GM21737 (cell line): ENCODE data around the gene TMEM208.

ENCODE experiments used
- ATAC-seq: cut with Tn5 transposase; IDR thresholded peaks from one replicate; pipeline ENCODE4 v1.9.1; 2021; ENCODE audit warnings: mild to moderate bottlenecking, moderate library complexity; ENCODE audit not compliant: unreplicated experiment

Gene TMEM208

DNA sequence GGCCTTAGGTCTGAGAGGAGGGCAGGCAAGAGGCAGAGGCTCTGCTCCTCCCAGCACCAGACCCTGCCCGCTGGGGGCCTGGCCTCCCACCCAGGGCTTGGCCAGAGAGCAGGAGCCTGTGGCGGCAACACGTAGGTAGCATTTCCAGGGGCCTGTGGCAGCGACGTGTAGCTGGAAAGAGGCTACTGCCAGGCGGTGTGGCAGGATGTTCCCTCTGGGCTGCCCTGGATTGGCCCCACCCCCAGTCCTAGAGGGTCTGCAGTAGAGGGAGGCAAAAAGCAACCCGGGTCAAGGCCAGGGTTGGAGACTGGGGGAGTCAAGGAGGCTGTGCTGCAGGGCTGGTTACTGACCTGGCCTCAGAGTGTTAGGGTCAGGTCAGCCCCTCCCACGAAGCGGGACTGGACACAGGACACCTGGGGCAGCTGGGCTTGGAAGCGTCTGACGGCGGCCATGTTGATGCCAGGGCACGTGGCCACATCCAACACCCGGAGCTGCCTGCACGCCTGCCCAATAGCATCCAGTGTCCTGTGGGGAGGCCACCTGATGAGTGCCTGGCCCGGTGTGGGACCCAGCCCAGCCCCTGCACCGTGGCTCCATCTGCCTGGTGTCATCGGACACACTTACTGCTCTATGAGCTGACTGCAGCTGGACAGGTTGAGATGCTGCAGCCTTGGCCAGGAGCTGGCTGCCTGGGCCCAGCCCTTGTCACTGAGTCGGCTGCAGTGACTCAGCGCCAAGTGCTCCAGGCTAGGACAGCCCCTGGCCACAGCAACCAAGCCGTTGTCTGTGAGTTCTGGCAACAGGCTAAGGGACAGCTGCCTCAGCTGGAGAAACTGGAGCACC, 19.5 kb upstream of the TMEM208 start:
- ATAC-seq = no peak

DNA sequence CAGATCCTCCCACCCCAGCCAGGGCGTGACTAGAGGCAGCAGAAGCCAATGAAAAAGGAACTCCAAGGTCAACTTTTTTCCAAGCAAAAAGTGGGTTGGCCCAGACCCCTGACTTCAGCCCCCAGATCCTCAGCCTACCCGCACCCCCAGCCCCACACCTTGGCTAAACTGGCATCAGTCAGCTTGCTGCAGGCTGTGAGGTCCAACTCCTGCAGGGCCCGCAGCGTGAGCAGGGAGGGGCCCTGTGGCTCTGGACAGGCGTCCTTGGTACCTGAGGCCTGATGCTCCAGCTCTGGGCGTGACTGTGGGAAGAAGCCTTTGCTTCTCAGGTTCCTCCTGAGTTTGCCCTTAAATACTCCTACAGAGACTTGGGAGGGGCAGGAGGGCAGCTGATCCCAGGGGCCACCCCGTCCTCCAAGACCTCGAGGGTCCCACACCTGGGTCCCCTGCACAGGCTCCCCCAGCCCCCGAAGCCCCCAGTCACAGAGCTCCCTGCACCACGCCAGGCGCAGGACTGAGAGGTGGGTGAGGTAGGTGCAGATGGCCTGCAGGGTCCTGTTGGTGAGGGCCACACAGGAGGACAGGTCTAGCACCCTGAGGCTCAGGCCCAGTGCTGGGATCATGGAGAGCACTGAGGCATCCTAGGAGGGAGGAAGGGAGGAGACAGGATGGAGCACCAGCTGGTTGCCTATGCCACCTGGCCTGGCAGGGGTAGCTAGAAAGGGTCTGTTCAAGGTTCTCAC, 18.6 kb upstream of the TMEM208 start:
- no peak for ATAC-seq

DNA sequence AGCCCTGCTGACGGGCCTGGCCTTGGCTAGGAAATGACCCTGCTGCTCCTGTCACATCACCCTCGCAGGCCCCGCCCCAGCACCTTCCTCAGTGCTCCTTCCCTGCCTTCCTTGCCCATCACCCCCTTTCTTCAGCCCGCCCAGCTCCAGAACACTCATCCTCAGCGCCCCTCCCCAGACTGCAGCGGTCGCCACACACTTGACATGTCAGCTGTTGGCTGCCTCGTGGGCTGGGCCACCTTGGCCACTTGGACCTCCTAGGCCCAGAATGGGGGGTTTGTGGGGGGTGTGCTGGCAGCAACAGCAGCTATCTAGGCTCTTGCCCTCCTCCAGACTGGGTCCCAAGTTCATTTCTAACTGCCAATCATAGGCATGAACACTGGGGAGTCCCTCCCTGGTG, 17.4 kb upstream of the TMEM208 start:
- no peak for ATAC-seq

DNA sequence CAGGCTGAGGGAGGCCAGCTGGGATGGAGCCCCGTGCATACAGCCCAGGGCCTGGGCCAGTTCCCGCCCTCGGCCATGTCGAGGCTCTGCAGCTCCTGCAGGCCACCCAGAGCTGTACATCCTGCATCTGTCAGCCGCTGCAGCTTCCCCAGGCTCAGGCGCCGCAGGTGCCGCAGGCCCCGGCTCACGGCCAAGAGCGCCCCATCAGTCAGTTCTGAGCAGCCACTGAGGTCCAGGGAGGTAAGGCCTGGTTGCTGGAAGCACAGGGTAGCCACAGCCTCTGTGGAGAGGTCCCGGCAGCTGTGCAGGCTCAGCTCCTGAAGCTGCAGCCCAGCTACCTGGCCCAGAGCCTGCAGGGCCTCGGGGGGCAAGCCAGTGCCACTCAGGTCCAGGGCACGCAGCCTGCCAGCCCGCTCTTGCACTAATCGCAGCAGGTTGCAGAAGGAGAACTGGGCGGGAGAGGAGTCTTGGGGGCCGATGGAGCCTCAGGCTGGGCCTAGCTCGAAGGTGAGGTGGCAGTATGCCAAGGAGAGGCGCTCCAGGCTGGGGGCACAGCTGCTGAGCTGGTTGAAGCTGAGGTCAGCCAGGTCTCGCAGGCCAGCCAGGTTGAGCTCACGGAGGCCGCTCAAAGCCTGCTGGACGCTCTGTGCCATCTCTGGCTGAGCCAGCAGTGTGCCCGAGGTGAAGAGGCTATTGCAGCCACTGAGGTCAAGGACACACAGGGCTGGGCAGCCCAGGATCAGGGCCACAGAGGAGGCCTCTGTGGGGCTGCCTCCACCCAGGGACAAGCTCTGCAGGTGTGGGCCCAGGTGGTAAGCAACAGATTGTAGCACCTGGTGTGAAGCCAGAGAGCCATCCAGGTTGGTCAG, 16.6 kb upstream of the TMEM208 start:
- no peak for ATAC-seq

DNA sequence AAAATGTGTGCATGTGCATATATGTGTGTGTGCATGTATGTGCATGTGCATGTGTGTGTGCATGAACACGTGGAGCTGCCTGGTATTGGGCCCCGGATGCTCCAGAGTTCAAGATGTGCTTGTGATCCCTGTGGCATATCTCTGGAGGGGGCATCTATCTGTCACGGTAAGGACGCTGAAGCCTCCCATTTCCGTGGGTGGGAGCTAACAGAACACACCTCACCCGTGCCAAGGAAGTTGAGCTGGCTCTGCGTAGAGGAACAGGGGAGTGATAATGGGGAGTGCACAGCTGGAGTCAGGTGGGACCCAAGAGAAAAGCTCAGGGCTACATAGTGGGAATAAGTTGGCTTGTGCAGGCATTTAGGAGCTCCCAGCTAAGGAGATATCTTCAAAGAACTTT, 15.3 kb upstream of the TMEM208 start:
- ATAC-seq = no peak

DNA sequence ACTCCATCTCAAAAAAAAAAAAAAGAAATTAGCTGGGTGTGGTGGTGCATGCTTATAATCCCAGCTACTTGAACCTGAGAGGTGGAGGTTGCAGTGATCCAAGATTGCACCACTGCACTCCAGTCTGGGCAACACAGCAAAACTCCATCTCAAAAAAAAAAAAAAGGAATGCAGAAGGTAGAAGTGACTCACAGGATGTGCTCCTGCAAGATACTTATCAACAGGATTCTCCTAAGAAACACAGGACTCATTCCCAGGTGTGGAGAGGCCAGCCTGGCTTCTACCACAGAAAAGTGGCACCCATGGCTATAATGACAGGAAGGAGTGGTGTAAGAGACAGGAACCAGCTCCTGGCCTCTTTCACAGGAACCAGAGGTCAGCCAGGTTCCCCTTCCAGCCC, 14.2 kb upstream of the TMEM208 start:
- no peak for ATAC-seq

DNA sequence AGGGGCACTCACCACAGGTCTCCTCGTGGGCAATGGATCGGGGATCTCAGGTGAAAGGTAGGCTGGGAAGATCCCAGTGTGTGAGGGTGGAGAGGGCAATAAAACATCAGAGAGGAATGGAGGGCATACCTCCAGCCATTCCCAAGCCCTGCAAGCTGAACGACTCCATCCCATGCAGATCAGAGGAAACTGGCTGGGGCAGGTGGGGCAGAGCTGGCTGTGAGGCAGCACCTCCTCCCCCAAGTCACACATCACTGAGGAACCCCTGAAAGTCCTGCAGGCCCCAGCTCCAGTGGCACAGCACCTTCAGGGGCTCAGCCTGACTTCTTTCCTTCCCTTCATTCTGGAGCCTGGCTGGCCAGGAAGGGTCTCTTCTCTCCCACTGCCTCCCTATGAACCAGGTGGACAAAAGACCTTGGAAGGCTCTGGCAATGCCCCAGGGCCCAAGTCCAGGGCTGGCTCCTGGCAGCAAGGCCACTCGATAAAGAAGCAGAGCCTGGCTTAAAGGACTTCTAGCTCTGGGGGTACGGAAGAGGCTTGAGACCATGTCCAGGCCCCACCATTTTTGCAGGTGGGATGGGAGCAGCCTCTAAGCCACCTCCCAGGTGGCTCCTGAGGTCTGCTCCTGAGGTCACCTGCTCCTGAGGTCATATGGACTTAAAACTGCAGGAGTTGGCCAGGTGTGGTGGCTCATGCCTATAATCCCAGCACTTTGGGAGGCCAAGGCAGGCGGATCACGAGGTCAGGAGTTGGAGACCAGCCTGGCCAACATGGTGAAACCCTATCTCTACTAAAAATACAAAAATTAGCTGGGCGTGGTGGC, 13.5 kb upstream of the TMEM208 start:
- no peak for ATAC-seq

DNA sequence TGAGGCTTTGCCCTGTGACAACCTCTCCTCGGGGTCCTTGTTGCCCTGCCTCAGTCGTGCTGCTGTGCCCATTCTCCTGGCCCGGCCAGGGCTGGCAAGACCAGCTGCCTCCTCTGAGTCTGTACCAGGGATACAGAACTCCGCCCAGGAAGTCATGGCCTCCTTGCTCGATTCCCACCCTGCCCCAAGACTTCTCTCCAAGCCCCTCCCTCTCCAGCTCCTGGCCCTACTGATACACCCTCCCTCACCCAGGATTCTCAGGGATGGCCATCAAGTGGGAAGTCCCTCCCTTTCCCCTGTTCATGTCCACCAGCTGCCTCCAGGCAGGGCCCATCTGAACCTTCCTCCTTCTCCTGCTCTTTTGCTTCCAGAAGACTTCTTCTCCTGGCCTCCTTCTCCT, 11.2 kb upstream of the TMEM208 start:
- ATAC-seq = no peak

DNA sequence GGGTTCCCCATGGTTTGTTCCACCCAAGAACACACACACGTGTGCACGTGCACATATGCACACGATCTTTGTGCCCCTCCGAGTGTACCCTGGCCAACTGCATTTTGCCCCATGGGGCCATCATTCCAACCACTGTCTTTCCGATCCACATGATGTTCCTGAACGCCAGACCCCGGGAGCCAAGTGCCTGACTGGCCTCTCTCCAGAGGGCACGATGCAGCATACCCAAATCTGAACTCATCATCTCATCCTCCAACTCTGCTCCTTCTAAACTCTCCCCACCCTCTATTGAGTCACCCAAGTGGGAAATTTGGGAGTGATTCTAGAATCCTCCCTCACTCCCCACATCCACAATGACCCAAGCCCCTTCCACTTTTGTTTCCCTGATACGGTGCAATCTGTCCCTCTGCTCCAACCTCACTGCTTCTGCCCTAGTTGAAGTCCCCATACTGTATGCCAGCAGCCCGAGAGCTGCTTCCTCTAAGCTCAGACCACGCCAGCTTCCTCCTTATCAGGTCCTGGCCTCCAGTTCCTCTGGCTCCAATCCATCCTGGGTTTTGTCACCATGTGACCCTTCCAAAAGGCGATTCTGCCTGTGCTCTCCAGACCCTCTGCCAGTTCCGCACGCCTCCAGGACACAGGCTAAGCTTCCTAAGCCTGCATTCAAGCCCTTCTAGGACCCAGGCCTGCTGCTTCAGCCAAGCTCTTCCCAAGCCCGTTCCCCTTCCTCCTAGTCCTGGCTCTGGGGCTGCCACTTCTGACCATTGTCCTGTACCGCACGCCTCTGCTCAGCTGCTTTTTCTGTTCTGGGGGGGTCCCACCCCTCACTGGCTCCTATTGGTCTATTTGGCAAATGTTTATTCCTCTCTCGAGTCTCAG, 10.1 kb upstream of the TMEM208 start:
- no peak for ATAC-seq

DNA sequence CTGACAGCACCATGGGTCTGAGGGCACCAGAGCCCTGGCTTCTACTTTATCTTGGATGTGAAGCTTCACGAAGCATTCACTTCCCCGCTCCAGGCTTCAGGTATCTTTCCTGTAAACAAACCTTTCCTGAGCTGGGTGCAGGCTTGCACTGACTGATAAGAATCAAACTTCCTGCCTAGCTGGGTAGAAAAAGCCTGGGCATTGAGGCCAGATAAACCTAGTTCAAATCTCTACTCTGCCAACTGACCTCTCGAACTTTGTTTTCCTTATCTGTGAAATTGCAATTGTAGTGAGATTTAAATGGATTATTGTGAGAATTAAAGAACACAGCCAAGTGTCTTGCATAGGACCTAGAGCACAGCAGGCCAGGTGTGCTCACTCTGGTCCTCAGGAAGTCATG, 2.9 kb upstream of the TMEM208 start:
- no peak for ATAC-seq

DNA sequence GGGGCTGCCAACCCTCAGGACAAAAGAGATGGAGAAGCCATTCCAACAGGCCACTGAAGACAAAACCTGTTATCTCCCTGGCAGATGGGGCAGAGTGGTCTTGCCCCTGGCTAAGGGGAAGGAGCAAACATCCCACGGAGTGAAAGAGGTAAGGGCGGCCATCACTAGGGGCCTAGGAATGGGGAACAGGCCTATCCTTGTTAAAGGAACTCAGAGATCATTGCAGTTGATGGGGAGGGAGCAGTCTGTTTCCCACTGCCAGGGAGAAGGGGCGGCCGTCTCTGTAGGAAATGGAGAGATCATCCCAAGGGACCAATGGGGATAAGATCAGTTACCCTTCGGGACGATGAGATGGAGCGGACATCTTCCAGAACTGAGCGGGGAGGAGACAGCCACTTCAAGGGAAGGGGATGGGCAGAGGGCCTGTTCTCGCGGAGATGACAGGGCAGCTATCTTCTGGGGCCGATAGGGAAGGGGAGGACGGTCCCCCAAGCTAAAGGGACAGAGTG, 581 bp upstream of the TMEM208 start:
- no peak for ATAC-seq

DNA sequence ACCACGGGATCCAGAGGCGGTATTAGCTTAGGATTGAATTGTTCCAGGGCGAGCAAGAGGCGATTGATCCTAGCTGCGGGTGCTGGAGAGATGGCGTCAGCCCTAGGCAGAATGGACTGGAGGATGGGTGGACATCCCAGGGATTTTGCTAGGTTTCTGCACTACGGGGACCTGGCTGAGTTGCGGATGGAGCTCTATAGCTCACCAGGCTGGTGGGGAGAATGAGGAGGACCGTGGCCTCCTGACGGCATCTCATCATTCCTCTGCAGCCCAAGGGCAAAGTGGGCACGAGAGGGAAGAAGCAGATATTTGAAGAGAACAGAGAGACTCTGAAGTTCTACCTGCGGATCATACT, 614 bp downstream of the TMEM208 start:
- ATAC-seq = no peak

DNA sequence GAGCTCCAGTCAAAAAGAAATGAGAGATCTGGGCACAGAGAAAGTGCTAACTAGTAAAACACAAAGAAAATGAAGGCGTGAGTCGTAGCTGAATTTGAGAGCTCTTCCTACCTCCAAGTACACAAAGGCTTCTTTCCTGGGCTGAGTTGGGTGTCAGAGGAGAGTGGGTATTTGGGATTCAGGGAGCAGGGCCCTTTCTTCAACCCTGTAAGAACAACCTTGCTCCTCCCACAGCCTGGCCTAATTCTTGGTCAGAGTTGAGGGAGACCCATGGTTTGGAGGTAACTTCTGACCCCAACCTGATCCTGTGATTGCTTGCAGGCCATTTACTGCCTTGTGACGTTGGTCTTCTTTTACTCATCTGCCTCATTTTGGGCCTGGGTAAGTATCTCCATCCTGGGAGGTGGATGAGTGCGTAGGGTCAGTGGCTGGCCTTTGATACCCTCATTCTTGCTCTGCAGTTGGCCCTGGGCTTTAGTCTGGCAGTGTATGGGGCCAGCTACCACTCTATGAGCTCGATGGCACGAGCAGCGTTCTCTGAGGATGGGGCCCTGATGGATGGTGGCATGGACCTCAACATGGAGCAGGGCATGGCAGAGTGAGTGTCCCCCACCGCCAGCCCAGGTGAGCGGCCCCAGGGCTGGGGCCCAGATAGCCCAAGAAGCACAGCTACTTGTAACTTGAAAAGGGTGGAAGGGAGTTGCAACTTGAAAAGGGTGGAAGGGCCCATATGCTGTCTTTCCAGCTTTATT, 1.3 kb downstream of the TMEM208 start:
- no peak for ATAC-seq

DNA sequence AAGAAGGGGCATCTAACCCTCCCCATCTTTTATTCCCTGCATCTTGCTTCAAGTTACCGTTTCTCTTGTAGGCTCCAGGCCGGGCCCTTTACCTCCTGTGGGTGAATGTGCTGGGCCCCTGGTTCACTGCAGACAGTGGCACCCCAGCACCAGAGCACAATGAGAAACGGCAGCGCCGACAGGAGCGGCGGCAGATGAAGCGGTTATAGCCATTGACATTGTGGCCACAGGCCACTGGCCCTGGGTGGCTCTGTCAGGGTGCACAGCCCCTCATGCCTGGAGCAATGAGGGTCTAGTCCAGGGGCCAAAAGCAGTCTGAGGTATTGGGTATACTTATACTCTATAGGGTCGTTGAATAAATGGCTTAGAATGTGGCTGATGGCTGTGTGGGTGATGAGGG, 2.0 kb downstream of the TMEM208 start:
- ATAC-seq = no peak

DNA sequence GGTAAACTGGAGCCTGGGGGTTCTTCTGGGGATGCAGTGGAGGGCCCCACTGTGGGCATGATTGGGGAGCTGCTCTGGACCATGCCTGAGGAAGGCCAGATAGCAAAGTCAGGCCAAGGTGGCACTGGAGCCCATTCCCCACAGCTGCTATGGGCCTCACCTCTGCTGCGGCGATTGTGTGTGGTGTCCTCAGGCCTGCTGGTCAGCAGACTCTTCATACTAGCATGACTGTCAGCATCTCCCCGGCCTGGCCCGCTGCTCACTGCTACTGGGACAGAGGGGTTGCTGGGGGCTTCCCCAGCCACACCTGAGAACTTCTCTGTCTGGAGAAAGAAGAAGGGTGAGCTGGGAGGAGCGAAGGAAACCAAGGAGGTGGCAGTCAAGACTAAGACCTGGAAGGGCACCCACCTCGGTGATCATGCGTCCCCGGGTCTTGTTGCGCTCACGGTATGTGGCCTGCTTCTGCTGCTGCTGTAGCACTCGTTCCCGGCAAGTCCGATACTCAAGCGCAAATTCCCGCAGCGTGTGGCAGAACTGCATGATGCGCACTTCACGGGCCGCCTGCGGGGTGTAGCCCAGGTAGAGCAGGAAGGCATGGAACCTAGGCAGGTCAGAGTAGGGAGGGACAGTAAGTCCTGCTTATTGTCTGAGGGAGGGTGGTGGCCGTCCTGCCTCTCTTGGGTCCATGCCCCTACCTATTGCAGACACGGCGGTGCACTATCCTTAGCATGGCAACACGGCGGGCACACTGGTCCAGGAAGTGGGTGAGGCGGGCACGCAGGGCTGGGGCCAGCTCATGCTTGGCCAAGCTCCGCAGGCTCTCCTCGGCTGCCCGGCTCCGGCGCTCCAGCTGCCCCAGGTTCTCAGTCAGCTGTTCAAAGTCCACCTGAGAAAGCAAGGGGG, 3.2 kb downstream of the TMEM208 start:
- no peak for ATAC-seq

DNA sequence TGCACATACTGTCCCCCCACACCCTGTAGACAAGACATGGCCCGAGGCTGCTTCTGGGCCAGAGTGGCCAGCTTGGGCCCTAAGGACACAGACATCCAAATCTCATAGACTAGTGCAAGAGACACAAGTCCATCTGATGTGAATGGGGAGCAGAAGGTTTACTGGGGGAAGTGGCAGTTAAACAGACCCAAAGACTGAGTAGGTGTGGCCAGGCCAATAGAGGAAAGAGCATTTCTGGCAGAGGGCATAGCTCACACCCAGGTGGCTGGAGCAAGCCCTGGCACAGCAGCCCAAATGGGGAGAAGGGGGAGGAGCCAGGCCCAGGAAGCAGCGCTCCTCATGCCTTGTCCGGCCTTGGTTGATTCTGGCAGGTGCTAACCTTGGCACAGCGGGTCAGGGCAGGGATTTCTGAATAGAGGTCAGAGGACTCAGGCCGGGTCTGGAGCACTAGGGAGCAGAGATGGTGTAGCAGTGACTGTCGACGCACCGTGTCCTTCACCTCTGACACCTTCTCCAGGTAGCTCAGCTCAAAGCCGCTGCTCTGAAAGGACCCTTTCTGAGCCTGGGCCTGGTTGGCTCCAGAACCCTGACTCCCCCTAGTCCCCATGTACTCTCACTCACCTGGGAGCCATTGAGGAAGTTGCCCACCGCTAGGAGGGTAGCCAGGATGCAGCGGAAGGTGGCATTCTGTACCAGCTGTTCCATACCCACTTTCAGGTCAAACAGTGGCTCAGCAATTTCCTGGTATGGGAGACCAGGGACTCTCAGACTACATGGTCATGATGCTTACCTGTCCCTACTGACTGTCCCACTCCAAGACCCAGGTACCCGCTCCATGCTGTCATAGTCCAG, 4.1 kb downstream of the TMEM208 start:
- ATAC-seq = no peak

DNA sequence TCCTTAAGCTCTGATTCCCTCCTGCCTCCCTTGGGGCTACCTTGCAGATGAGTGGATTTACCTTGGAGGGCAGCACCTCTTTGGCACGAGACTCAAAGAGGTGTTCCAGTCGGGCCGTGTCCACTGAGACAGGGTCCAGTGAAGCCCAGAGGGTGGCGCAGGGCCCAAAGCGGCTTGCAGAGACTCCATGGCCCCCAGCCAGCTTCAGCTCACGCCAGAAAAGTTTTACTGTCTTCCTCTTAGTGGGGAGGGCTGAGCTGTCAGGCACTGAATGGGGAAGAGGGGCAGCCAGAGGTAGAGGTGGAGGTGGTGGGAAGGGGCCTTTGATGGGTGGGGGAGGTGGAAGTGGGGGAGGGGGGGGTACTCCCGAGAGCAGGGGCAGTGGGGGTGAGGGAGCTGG, 6.7 kb downstream of the TMEM208 start:
- no peak for ATAC-seq
